Esophagus squamous epithelium (tissue), 4 donors: ENCODE results near the gene HNF4A.

ENCODE experiments used
- CTCF ChIP-seq, 6 experiments: fragments of 450-650 bp in 4 of 6; fragments of 200-600 bp in 2 of 6; sonication (generic) in 2 of 6; IDR thresholded peaks; one replicate each; pipeline ENCODE4 v1.5.1; 2016 to 2019; ENCODE audit warnings: antibody characterized with exemption in 6 of 6, mild to moderate bottlenecking in 4 of 6, moderate library complexity in 4 of 6
- POLR2A ChIP-seq, 4 donors: fragments of 450-650 bp; IDR thresholded peaks; one replicate each; pipeline ENCODE4 v1.6.1; 2017; ENCODE audit warnings: antibody characterized with exemption in 4 of 4, mild to moderate bottlenecking in 4 of 4, moderate library complexity in 3 of 4

DNA sequence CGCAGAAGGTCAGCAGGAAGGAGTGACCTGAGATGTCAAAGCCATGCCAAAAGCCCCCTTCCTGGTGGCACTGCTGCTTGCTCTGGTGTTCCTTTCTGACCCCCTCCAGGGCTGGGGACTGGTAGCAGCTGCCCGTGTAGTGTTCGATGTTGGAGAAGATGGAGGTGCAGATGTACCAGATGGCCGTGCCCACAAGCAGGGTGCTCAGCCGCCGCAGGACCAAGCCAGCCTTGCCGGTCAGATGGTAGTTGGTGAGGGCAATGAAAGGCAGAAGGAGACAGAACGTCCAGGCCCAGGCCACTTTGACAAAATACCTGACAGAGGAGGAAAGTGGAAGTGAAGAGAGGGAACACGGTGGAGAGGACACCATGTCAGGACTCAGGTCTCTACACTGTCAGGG, 48.6 kb upstream of the HNF4A start:
- no peak for TF ChIP-seq CTCF (IDR thresholded peaks at IDR 0.05)
- TF ChIP-seq POLR2A (IDR thresholded peaks at IDR 0.05): no peak
